GM19452 (cell line): ENCODE results near the gene ZNF469.
"Not testable (repeated sequence)": the region's sequence is repeated elsewhere in the genome, so short reads cannot be mapped to it uniquely, and the experiment has no call there.

Experiments used
- ATAC-seq: cut with Tn5 transposase; IDR thresholded peaks from one replicate; pipeline ENCODE4 v1.9.1; 2021; ENCODE audit not compliant: unreplicated experiment

The ZNF469 gene

GRCh38 chr16:88356727-88357199 is 26.0 kb upstream of the ZNF469 start:
- ATAC-seq, result no peak

- ATAC-seq, result no peak
Observed at GRCh38 chr16:88357317-88358022, 25.3 kb upstream of the ZNF469 start.

GRCh38 chr16:88358023-88358420 is 24.7 kb upstream of the ZNF469 start:
- ATAC-seq, result no peak

GRCh38 chr16:88359008-88359407 is 23.8 kb upstream of the ZNF469 start:
- ATAC-seq, result no peak

GRCh38 chr16:88360401-88360800 is 22.4 kb upstream of the ZNF469 start:
- ATAC-seq, result not testable (repeated sequence)

- no peak for ATAC-seq
Observed at GRCh38 chr16:88360999-88361398, 21.8 kb upstream of the ZNF469 start.

GRCh38 chr16:88361775-88362174 is 21.0 kb upstream of the ZNF469 start:
- no peak for ATAC-seq

GRCh38 chr16:88363239-88363891 is 19.4 kb upstream of the ZNF469 start:
- ATAC-seq, result no peak

GRCh38 chr16:88365244-88365865 is 17.4 kb upstream of the ZNF469 start:
- ATAC-seq, result no peak

- ATAC-seq, result no peak
Observed at GRCh38 chr16:88366032-88366703, 16.6 kb upstream of the ZNF469 start.

- ATAC-seq, result no peak
Observed at GRCh38 chr16:88366704-88367047, 16.1 kb upstream of the ZNF469 start.

GRCh38 chr16:88367560-88367959 is 15.2 kb upstream of the ZNF469 start:
- ATAC-seq, result no peak

- ATAC-seq, result no peak
Observed at GRCh38 chr16:88368036-88368435, 14.7 kb upstream of the ZNF469 start.

GRCh38 chr16:88368994-88369393 is 13.8 kb upstream of the ZNF469 start:
- ATAC-seq, result no peak

GRCh38 chr16:88369447-88370008 is 13.2 kb upstream of the ZNF469 start:
- no peak for ATAC-seq

GRCh38 chr16:88370365-88370764 is 12.4 kb upstream of the ZNF469 start:
- ATAC-seq, result no peak

GRCh38 chr16:88372522-88372921 is 10.2 kb upstream of the ZNF469 start:
- ATAC-seq, result no peak

GRCh38 chr16:88373211-88373610 is 9.5 kb upstream of the ZNF469 start:
- ATAC-seq, result no peak

- no peak for ATAC-seq
Observed at GRCh38 chr16:88373927-88374492, 8.7 kb upstream of the ZNF469 start.

- no peak for ATAC-seq
Observed at GRCh38 chr16:88374736-88375135, 8.0 kb upstream of the ZNF469 start.
